Right atrium auricular region (tissue), 2 donors: Measurements from ENCODE around the gene PLEKHG4. TPM values are rescaled to one million over a fixed set of nuclear protein-coding genes. Genes with fewer than 3 reads are reported as not detected.

Source experiments
- DNase-seq: peaks from one replicate; pipeline ENCODE4 v3.0.0-alpha.2; 2019; ENCODE audit warnings: low spot score
- H3K27ac ChIP-seq, 2 donors: fragments of 200-600 bp; sonication (generic); 1 replicate in 1 of 2; 2 replicates in 1 of 2; pipeline ENCODE4 v1.5.1; 2016 to 2019
- H3K27me3 ChIP-seq, 2 donors: fragments of 200-600 bp; sonication (generic); one replicate each; pipeline versions ENCODE4 v1.5.1 to v1.6.0; 2017 to 2019
- H3K36me3 ChIP-seq: fragments of 200-600 bp; sonication (generic); one replicate; pipeline ENCODE4 v1.5.1; 2016
- H3K4me1 ChIP-seq, 2 donors: fragments of 200-600 bp; sonication (generic); one replicate each; pipeline versions ENCODE4 v1.5.1 to v1.6.0; 2017 to 2019
- H3K4me3 ChIP-seq, 2 donors: fragments of 200-600 bp; sonication (generic); 1 replicate in 1 of 2; 2 replicates in 1 of 2; pipeline ENCODE4 v1.5.1; 2017 to 2019; ENCODE audit warnings: mild to moderate bottlenecking in 1 of 2, moderate library complexity in 1 of 2
- H3K9me3 ChIP-seq, 2 donors: fragments of 200-600 bp; sonication (generic); one replicate each; pipeline ENCODE4 v1.5.1; 2019
- CTCF ChIP-seq, 2 donors: fragments of 200-600 bp; sonication (generic); IDR thresholded peaks; one replicate each; pipeline ENCODE4 v1.5.1; 2019; ENCODE audit warnings: antibody characterized with exemption in 2 of 2
- total RNA-seq, 2 donors: library from RNA; depleted of rRNA; stranded (reverse); fragments of >200 nt; gene quantifications; one replicate each; pipeline ENCODE4 v1.1.0, GENCODE V29; 2016

The PLEKHG4 gene
- total RNA-seq, 2 donors from 2014 or later = 1.1 to 3.9 TPM

- DNase-seq = no peak
- H3K27ac ChIP-seq = no peak overlapping the region
Measured at GRCh38 chr16:67312719-67313118, 33.4 kb downstream of the PLEKHG4 start.

GRCh38 chr16:67317853-67318252 lies 38.5 kb downstream of the PLEKHG4 start:
- no peak overlapping the region for H3K4me3 ChIP-seq
- H3K27ac ChIP-seq = no peak overlapping the region
- TF ChIP-seq CTCF (IDR thresholded peaks at IDR 0.05) = no peak
- no peaks in the 10 kb centered on the region for H3K36me3 ChIP-seq
- no peaks in the 10 kb centered on the region for H3K9me3 ChIP-seq
- DNase-seq = no peak
- H3K4me1 ChIP-seq = no peaks in the 10 kb centered on the region
- no peaks in the 10 kb centered on the region for H3K27me3 ChIP-seq

More at GRCh38 chr16:67312719-67313118, 33.4 kb downstream of the PLEKHG4 start:
- TF ChIP-seq CTCF (IDR thresholded peaks at IDR 0.05) = no peak
- Histone ChIP-seq H3K36me3 (no peaks in the 10 kb centered on the region), H3K9me3 (no peaks in the 10 kb centered on the region), H3K4me3 (no peak overlapping the region), H3K4me1 (no peaks in the 10 kb centered on the region), H3K27me3 (no peaks in the 10 kb centered on the region)

- Histone ChIP-seq H3K4me3 (peak overlapping the region; percentile 38 to 54), H3K4me1 (peaks cover 0 to 13% of the 10 kb centered on the region in 2 donors), H3K27me3 (no peaks in the 10 kb centered on the region), H3K9me3 (no peaks in the 10 kb centered on the region), H3K27ac (peak overlapping the region in 1 of 2 donors; percentile 19), H3K36me3 (no peaks in the 10 kb centered on the region)
- no peak for TF ChIP-seq CTCF (IDR thresholded peaks at IDR 0.05)
- DNase-seq = no peak
Measured at GRCh38 chr16:67326115-67326471, 46.8 kb downstream of the PLEKHG4 start.

GRCh38 chr16:67326472-67327309 lies 47.4 kb downstream of the PLEKHG4 start, which contains the start of the genes KCTD19 and LRRC36:
Gene KCTD19 (minus strand): TSS chr16:67326741. CDS start chr16:67326707, 34 bp downstream.
Gene LRRC36 (plus strand): TSS chr16:67326815. CDS start chr16:67326863, 48 bp downstream.
- peak within 1 kb of the TSS; percentile 38 to 54 for H3K4me3 ChIP-seq
- no peak for DNase-seq

GRCh38 chr16:67327743-67328142 lies 48.4 kb downstream of the PLEKHG4 start:
- DNase-seq = no peak
- H3K27ac ChIP-seq = no peak overlapping the region
- no peaks in the 10 kb centered on the region for H3K27me3 ChIP-seq
- H3K36me3 ChIP-seq = no peaks in the 10 kb centered on the region
- no peak for TF ChIP-seq CTCF (IDR thresholded peaks at IDR 0.05)
- H3K4me1 ChIP-seq = peaks cover 0 to 13% of the 10 kb centered on the region in 2 donors
- H3K4me3 ChIP-seq = no peak overlapping the region
- H3K9me3 ChIP-seq = no peaks in the 10 kb centered on the region

More at GRCh38 chr16:67326472-67327309, 47.4 kb downstream of the PLEKHG4 start, which contains the start of the genes KCTD19 and LRRC36:
- Histone ChIP-seq H3K4me1 (peaks cover 0 to 13% of the 10 kb centered on the region in 2 donors), H3K27me3 (no peaks in the 10 kb centered on the region), H3K36me3 (no peaks in the 10 kb centered on the region), H3K27ac (peak within 1 kb of the TSS in 1 of 2 donors; percentile 19), H3K9me3 (no peaks in the 10 kb centered on the region)
- TF ChIP-seq CTCF (IDR thresholded peaks at IDR 0.05) = peak; percentile 65 to 68
